HepG2 (cell line): ENCODE results near the gene LSM2. TPM values are rescaled to one million over a fixed set of nuclear protein-coding genes. Genes with fewer than 3 reads are reported as not detected.

Experiments used
- ATAC-seq: fragments of 200-7000 bp; cut with Tn5 transposase; 3 replicates; pipeline ENCODE4 v1.9.1; 2020; ENCODE audit warnings: mild to moderate bottlenecking, moderate library complexity
- BruUV-seq: library from RNA; stranded (reverse); fragments of 400-500 nt; replicated peaks from 2 replicates; lab custom pipeline; 2021; lab: Mats Ljungman, UMichigan
- CTCF ChIA-PET: fragments of 300-600 bp; formaldehyde crosslinking; extraction: SDS; loops from one replicate; lab custom pipeline; 2021; ENCODE audit warnings: low total read pairs, inconsistent platforms, low intra/inter-chr PET ratio; lab: Yijun Ruan, JAX
- POLR2A ChIA-PET: fragments of 350-600 bp; sonication (Branson Sonifier 250); formaldehyde crosslinking; loops from one replicate; lab custom pipeline; 2020; ENCODE audit warnings: antibody characterized with exemption, inconsistent platforms; lab: Yijun Ruan, JAX
- DNase-seq: peaks from one replicate; pipeline ENCODE4 v3.0.0-alpha.2; 2015; ENCODE audit warnings: low spot score
- FAIRE-seq: peaks from 3 replicates; lab custom pipeline; 2011; peaks lifted over from hg19 to GRCh38; lab: Jason Lieb, UNC
- H2AFZ ChIP-seq: one replicate; pipeline ENCODE4 v1.6.1; 2011; ENCODE audit warnings: low read length, inconsistent platforms
- H3K27ac ChIP-seq: fragments of 300-600 bp; 3 replicates; pipeline ENCODE4 v1.8.0; 2011; ENCODE audit warnings: mixed run types, mild to moderate bottlenecking, mixed read lengths, low read length, inconsistent platforms; ENCODE audit not compliant: insufficient read depth; ENCODE audit errors: extremely low read length
- H3K27me3 ChIP-seq, 2 experiments: fragments of 200-600 bp in 1 of 2; 2 replicates in 1 of 2; 3 replicates in 1 of 2; pipeline versions ENCODE4 v1.6.0 to v1.8.0; 2011; ENCODE audit warnings: low read length in 2 of 2, mild to moderate bottlenecking in 2 of 2, moderate library complexity in 2 of 2, inconsistent platforms in 1 of 2; ENCODE audit not compliant: insufficient read depth in 2 of 2, control insufficient read depth in 1 of 2
- H3K36me3 ChIP-seq, 2 experiments: fragments of 200-600 bp in 1 of 2; replicated peaks in 1 of 2; 2 replicates in 1 of 2; 3 replicates in 1 of 2; pipeline versions ENCODE4 v1.5.1 to v1.8.0; 2011; ENCODE audit warnings: low read length in 2 of 2, inconsistent platforms in 1 of 2; ENCODE audit not compliant: insufficient read depth in 2 of 2, control insufficient read depth in 1 of 2
- H3K4me1 ChIP-seq: 2 replicates; pipeline ENCODE4 v1.5.1; 2012; ENCODE audit warnings: low read length, inconsistent platforms; ENCODE audit not compliant: insufficient read depth
- H3K4me2 ChIP-seq: 2 replicates; pipeline ENCODE4 v1.6.0; 2011; ENCODE audit warnings: low read depth, low read length, inconsistent platforms
- H3K4me3 ChIP-seq, 3 experiments: fragments of 200-600 bp in 1 of 3; sonication (generic), shearing (Covaris generic) in 1 of 3; replicated peaks in 1 of 3; 2 replicates each; pipeline ENCODE4 v1.5.1; 2011 to 2016; ENCODE audit warnings: low read length in 3 of 3, inconsistent platforms in 2 of 3, low read depth in 2 of 3, mild to moderate bottlenecking in 2 of 3, control low read depth in 1 of 3, mixed read lengths in 1 of 3; ENCODE audit not compliant: insufficient read depth in 1 of 3
- H3K79me2 ChIP-seq: one replicate; pipeline ENCODE4 v1.6.1; 2011; ENCODE audit warnings: low read length, inconsistent platforms; ENCODE audit not compliant: insufficient read depth
- H3K9ac ChIP-seq: 2 replicates; pipeline ENCODE4 v1.6.0; 2011; ENCODE audit warnings: mild to moderate bottlenecking, low read depth, low read length, inconsistent platforms; ENCODE audit not compliant: insufficient read depth
- H3K9me3 ChIP-seq: 2 replicates; pipeline ENCODE4 v1.5.1; 2012; ENCODE audit warnings: mild to moderate bottlenecking, low read length
- H4K20me1 ChIP-seq: 2 replicates; pipeline ENCODE4 v1.6.0; 2011; ENCODE audit warnings: inconsistent platforms, mild to moderate bottlenecking, low read length, moderate library complexity; ENCODE audit not compliant: insufficient read depth
- CCAR2 ChIP-seq: fragments of 200-400 bp; formaldehyde crosslinking; optimal IDR thresholded peaks from 2 replicates; pipeline ENCODE3; 2018; ENCODE audit warnings: low read depth, mild to moderate bottlenecking, low read length, moderate library complexity
- HDAC1 ChIP-seq: sonication (generic); formaldehyde crosslinking; IDR thresholded peaks from 2 replicates; pipeline ENCODE4 v1.5.1; 2020; ENCODE audit warnings: mild to moderate bottlenecking, missing genetic modification reagents
- HDAC2 ChIP-seq: sonication (generic); formaldehyde crosslinking; IDR thresholded peaks from 2 replicates; pipeline ENCODE4 v1.4.0; 2020; ENCODE audit warnings: missing genetic modification reagents
- NR2F6 ChIP-seq, 2 experiments: IDR thresholded peaks; 2 replicates each; pipeline ENCODE4 v1.6.1; 2016; ENCODE audit warnings: antibody characterized with exemption in 1 of 2, mild to moderate bottlenecking in 1 of 2
- SMAD3 ChIP-seq: sonication (generic); formaldehyde crosslinking; IDR thresholded peaks from 2 replicates; pipeline ENCODE4 v1.4.0; 2020; ENCODE audit warnings: missing genetic modification reagents
- THAP11 ChIP-seq: IDR thresholded peaks from 2 replicates; pipeline ENCODE4 v1.6.1; 2016; ENCODE audit warnings: missing biosample characterization, missing genetic modification reagents
- TSC22D2 ChIP-seq: sonication (generic); formaldehyde crosslinking; IDR thresholded peaks from 2 replicates; pipeline ENCODE4 v1.5.1; 2020; ENCODE audit warnings: missing genetic modification reagents, mild to moderate bottlenecking, borderline replicate concordance
- YEATS2 ChIP-seq: sonication (generic); formaldehyde crosslinking; IDR thresholded peaks from 2 replicates; pipeline ENCODE4 v1.4.0; 2020; ENCODE audit warnings: missing genetic modification reagents, borderline replicate concordance
- ZBTB1 ChIP-seq: sonication (generic); formaldehyde crosslinking; IDR thresholded peaks from 2 replicates; pipeline ENCODE4 v1.4.0; 2020; ENCODE audit warnings: missing genetic modification reagents, borderline replicate concordance
- ZNF577 ChIP-seq: sonication (generic); formaldehyde crosslinking; IDR thresholded peaks from 2 replicates; pipeline ENCODE4 v1.4.0; 2020; ENCODE audit warnings: mild to moderate bottlenecking, low read depth, missing genetic modification reagents, borderline replicate concordance
- WGBS: methylation state at CpG from one replicate; pipeline ENCODE4 v1.1.6; 2017; ENCODE audit warnings: low lambda C conversion rate; 5-methylcytosine and 5-hydroxymethylcytosine counted together
- in situ Hi-C: cut with HindIII; loops from 2 replicates; pipeline ENCODE4 v1.10.0; 2017; ENCODE audit warnings: low pct_unique_long_range_greater_than_20kb; ENCODE audit not compliant: extremely low pct_ligation_motif_present
- intact Hi-C: fragments of 100-400 bp; cut with micrococcal nuclease; formaldehyde crosslinking; loops from one replicate; pipeline ENCODE4 v1.10.0; 2022; ENCODE audit not compliant: unreplicated experiment
- polyA plus RNA-seq, 8 experiments: library from polyadenylated mRNA; depleted of rRNA in 3 of 8; stranded (reverse) in 7 of 8; unstranded in 1 of 8; fragments of >200 nt; fragmentation: Illumina TruSeq in 4 of 8; extraction: Trizol in 4 of 8; gene quantifications; 2 replicates each; pipeline versions ENCODE4 v1.2.1 to v1.2.3, GENCODE V29; 2011 to 2016; ENCODE audit warnings: low read depth in 4 of 8, missing spikeins in 1 of 8, mixed read lengths in 1 of 8; ENCODE audit not compliant: insufficient read depth in 1 of 8
- total RNA-seq, 5 experiments: library from RNA; depleted of rRNA; stranded (reverse); fragments of >200 nt; fragmentation: Illumina TruSeq; extraction: Trizol; gene quantifications; 2 replicates each; pipeline ENCODE4 v1.2.3, GENCODE V29; 2016; ENCODE audit warnings: low read depth in 1 of 5
- TF ChIP-seq, protein P1 (sequence below): sonication (generic); formaldehyde crosslinking; IDR thresholded peaks from 2 replicates; pipeline ENCODE4 v1.4.0; 2020; ENCODE audit warnings: missing genetic modification reagents
- TF ChIP-seq, protein P2 (sequence below): sonication (generic); formaldehyde crosslinking; IDR thresholded peaks from 2 replicates; pipeline ENCODE4 v1.8.0; 2022; ENCODE audit warnings: missing genetic modification reagents, mild to moderate bottlenecking, moderate library complexity, borderline replicate concordance
- TF ChIP-seq, protein P3 (sequence below): sonication (generic); formaldehyde crosslinking; IDR thresholded peaks from 2 replicates; pipeline ENCODE4 v1.4.0; 2020; ENCODE audit warnings: missing genetic modification reagents

LSM2 gene
- total and polyA plus RNA-seq, 2 of the 13 experiments (the other 11 are each of a cell fraction or from before 2014, with no cell fraction given): 69.4 to 90.5 TPM

DNA sequence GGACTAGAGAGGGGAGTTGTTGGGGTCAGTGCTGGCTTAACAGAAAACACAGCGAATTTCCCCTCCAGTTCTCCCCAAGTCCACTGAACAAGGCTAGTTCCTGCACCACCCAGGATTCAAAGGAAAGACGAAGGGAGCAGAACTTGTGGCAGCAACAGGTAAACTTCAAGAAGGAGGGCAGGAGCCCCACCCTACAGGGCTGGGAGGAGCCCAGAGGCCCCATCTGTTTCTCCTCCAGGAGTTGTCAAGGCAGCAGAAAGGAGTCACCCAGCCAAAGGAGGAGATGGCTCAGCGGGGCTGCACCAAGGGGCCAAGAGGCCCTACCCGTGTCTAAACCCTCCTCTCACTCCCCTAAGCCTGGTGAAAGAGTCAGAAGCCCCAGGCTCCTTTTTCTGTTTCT, 42.6 kb downstream of the LSM2 start:
- Histone ChIP-seq H3K27me3 (no peaks in the 10 kb centered on the region), H3K27ac (no peak overlapping the region), H2AFZ (no peak overlapping the region), H3K4me2 (no peak overlapping the region), H3K4me1 (peaks cover 47% of the 10 kb centered on the region), H3K79me2 (no peaks in the 10 kb centered on the region), H3K36me3 (peaks cover 0 to 2% of the 10 kb centered on the region in 2 experiments; a peak in 3 of 5 replicates), H3K4me3 (no peak overlapping the region), H3K9ac (no peak overlapping the region), H4K20me1 (no peaks in the 10 kb centered on the region), H3K9me3 (no peaks in the 10 kb centered on the region)
- in situ Hi-C loops: no loop called here
- ChIA-PET POLR2A (interaction anchor here (1.6 kb wide), 1 partner anchor 27 kb away, joined by 10 read pairs; the partner anchor contains the start of gene CLIC1), CTCF (no interaction called here)
- intact Hi-C loops: no loop called here
- ATAC-seq (no peak), FAIRE-seq (no peak), DNase-seq (no peak)
- TF ChIP-seq, protein P1, sequence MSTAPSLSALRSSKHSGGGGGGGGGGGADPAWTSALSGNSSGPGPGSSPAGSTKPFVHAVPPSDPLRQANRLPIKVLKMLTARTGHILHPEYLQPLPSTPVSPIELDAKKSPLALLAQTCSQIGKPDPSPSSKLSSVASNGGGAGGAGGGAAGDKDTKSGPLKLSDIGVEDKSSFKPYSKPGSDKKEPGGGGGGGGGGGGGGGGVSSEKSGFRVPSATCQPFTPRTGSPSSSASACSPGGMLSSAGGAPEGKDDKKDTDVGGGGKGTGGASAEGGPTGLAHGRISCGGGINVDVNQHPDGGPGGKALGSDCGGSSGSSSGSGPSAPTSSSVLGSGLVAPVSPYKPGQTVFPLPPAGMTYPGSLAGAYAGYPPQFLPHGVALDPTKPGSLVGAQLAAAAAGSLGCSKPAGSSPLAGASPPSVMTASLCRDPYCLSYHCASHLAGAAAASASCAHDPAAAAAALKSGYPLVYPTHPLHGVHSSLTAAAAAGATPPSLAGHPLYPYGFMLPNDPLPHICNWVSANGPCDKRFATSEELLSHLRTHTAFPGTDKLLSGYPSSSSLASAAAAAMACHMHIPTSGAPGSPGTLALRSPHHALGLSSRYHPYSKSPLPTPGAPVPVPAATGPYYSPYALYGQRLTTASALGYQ (CRISPR knock-in tag): no peak
- TF ChIP-seq HDAC1 (CRISPR knock-in tag): no peak
- no peak for TF ChIP-seq HDAC2 (CRISPR knock-in tag)
- no peak for TF ChIP-seq CCAR2
- no peak for TF ChIP-seq TSC22D2 (CRISPR knock-in tag)
- BruUV-seq: no TSS peak
- 94% methylated on average over 4 of the region's 4 CpGs for WGBS

DNA sequence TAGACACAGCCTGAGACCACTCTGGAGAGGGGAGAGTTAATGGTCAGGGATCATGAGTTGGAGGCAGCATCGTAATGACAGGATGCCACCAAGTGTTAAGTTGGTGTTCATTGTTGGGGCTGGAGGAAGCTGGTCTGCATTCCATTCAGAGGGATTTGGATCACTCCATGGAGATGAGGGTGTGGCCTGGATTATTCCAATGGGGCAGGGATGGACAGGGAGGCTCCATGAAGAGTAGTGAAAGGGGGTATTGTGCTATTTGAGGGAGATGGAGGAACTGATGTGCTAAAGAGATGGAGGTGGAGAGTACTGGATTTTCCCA, 43.2 kb downstream of the LSM2 start:
- no peak overlapping the region for H3K27ac ChIP-seq
- no peaks in the 10 kb centered on the region for H3K79me2 ChIP-seq
- WGBS: 20% methylated on average over 1 of the region's 1 CpG
- POLR2A ChIA-PET: interaction anchor here (1.0 to 1.6 kb wide), 2 partner anchors 25 to 27 kb away, joined by 3 to 10 read pairs; partner anchors contain the start of gene CLIC1
- H3K9ac ChIP-seq: no peak overlapping the region
- no peaks in the 10 kb centered on the region for H3K9me3 ChIP-seq
- peaks cover 0 to 2% of the 10 kb centered on the region in 2 experiments; a peak in 3 of 5 replicates for H3K36me3 ChIP-seq
- H3K4me2 ChIP-seq: no peak overlapping the region
- FAIRE-seq: peak; percentile 34
- no peak overlapping the region for H3K4me3 ChIP-seq
- peak; percentile 10 for ATAC-seq
- H3K27me3 ChIP-seq: no peaks in the 10 kb centered on the region
- no peaks in the 10 kb centered on the region for H4K20me1 ChIP-seq
- peaks cover 47% of the 10 kb centered on the region for H3K4me1 ChIP-seq
- no TSS peak for BruUV-seq
- CTCF ChIA-PET: no interaction called here
- H2AFZ ChIP-seq: no peak overlapping the region
- in situ Hi-C loops (no loop called here), intact Hi-C loops (no loop called here)
- peak; percentile 68 for DNase-seq
- TF ChIP-seq YEATS2 (CRISPR knock-in tag) (no peak), SMAD3 (CRISPR knock-in tag) (no peak), THAP11 (CRISPR knock-in tag) (no peak), ZBTB1 (CRISPR knock-in tag) (no peak), ZNF577 (CRISPR knock-in tag) (no peak), NR2F6 (IDR thresholded peaks at IDR 0.05) (no peak), NR2F6 (CRISPR knock-in tag; IDR thresholded peaks at IDR 0.05) (peak; percentile 30; the same call in 1 of the 2 replicates)
- TF ChIP-seq, protein P2, sequence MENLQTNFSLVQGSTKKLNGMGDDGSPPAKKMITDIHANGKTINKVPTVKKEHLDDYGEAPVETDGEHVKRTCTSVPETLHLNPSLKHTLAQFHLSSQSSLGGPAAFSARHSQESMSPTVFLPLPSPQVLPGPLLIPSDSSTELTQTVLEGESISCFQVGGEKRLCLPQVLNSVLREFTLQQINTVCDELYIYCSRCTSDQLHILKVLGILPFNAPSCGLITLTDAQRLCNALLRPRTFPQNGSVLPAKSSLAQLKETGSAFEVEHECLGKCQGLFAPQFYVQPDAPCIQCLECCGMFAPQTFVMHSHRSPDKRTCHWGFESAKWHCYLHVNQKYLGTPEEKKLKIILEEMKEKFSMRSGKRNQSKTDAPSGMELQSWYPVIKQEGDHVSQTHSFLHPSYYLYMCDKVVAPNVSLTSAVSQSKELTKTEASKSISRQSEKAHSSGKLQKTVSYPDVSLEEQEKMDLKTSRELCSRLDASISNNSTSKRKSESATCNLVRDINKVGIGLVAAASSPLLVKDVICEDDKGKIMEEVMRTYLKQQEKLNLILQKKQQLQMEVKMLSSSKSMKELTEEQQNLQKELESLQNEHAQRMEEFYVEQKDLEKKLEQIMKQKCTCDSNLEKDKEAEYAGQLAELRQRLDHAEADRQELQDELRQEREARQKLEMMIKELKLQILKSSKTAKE (CRISPR knock-in tag): no peak
- TF ChIP-seq, protein P3, sequence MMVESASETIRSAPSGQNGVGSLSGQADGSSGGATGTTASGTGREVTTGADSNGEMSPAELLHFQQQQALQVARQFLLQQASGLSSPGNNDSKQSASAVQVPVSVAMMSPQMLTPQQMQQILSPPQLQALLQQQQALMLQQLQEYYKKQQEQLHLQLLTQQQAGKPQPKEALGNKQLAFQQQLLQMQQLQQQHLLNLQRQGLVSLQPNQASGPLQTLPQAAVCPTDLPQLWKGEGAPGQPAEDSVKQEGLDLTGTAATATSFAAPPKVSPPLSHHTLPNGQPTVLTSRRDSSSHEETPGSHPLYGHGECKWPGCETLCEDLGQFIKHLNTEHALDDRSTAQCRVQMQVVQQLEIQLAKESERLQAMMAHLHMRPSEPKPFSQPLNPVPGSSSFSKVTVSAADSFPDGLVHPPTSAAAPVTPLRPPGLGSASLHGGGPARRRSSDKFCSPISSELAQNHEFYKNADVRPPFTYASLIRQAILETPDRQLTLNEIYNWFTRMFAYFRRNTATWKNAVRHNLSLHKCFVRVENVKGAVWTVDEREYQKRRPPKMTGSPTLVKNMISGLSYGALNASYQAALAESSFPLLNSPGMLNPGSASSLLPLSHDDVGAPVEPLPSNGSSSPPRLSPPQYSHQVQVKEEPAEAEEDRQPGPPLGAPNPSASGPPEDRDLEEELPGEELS (CRISPR knock-in tag): no peak
